Omental fat pad (tissue), 4 donors: Measurements from ENCODE around the gene HTRA3. TPM values are rescaled to one million over a fixed set of nuclear protein-coding genes. Genes with fewer than 3 reads are reported as not detected.
A peak's percentile ranks its signal among the peaks of the same experiment; 100 is the strongest.

Experiments
- ATAC-seq: fragments of 150-250 bp; one replicate; pipeline ENCODE4 v1.9.1; 2016; ENCODE audit warnings: mild to moderate bottlenecking, moderate library complexity; ENCODE audit not compliant: low FRiP score
- DNase-seq: peaks from one replicate; pipeline ENCODE4 v3.0.0-alpha.2; 2019; ENCODE audit warnings: low spot score
- CTCF ChIP-seq, 3 donors: fragments of 450-650 bp; IDR thresholded peaks; one replicate each; pipeline ENCODE4 v1.5.1; 2016 to 2017; ENCODE audit warnings: antibody characterized with exemption in 3 of 3, mild to moderate bottlenecking in 3 of 3, moderate library complexity in 2 of 3
- total RNA-seq, 4 donors: library from RNA; depleted of rRNA; stranded (reverse); fragments of >200 nt; gene quantifications; one replicate each; pipeline ENCODE4 v1.1.0, GENCODE V29; 2016

HTRA3 gene
- total RNA-seq, 4 donors from 2014 or later = 15.8 to 147 (median 23.3) TPM

- TF ChIP-seq CTCF (IDR thresholded peaks at IDR 0.05) = no peak
These were observed 6.2 kb upstream of the HTRA3 start for GRCh38 chr4:8263397-8263796.

GRCh38 chr4:8264106-8264505 lies 5.4 kb upstream of the HTRA3 start:
- ATAC-seq (no peak), DNase-seq (no peak)
- no peak for TF ChIP-seq CTCF (IDR thresholded peaks at IDR 0.05)

More at GRCh38 chr4:8263397-8263796, 6.2 kb upstream of the HTRA3 start:
- no peak for ATAC-seq
- no peak for DNase-seq

GRCh38 chr4:8265171-8265929 lies 4.2 kb upstream of the HTRA3 start:
- ATAC-seq (no peak), DNase-seq (no peak)
- no peak for TF ChIP-seq CTCF (IDR thresholded peaks at IDR 0.05)

GRCh38 chr4:8266088-8266487 lies 3.5 kb upstream of the HTRA3 start:
- TF ChIP-seq CTCF (IDR thresholded peaks at IDR 0.05) = no peak
- ATAC-seq (no peak), DNase-seq (no peak)

- ATAC-seq (no peak), DNase-seq (no peak)
- TF ChIP-seq CTCF (IDR thresholded peaks at IDR 0.05) = no peak
These were observed 3.0 kb upstream of the HTRA3 start for GRCh38 chr4:8266508-8266907.

GRCh38 chr4:8267077-8267476 lies 2.5 kb upstream of the HTRA3 start:
- DNase-seq (peak; percentile 44), ATAC-seq (peak; percentile 63)
- TF ChIP-seq CTCF (IDR thresholded peaks at IDR 0.05) = no peak

- TF ChIP-seq CTCF (IDR thresholded peaks at IDR 0.05) = no peak
- ATAC-seq (no peak), DNase-seq (no peak)
These were observed 1.3 kb upstream of the HTRA3 start for GRCh38 chr4:8268211-8268610.
